Sigmoid colon (tissue), 7 donors: ENCODE measurements around the gene OSBP2. TPM values are rescaled to one million over a fixed set of nuclear protein-coding genes. Genes with fewer than 3 reads are reported as not detected.

Source experiments
- DNase-seq: peaks from one replicate; pipeline ENCODE4 v3.0.0-alpha.2; 2019
- H3K27ac ChIP-seq, 4 donors: fragments of 200-600 bp; sonication (generic); one replicate each; pipeline ENCODE4 v1.5.1; 2016 to 2019; ENCODE audit warnings: mild to moderate bottlenecking in 1 of 4
- H3K27me3 ChIP-seq, 3 donors: fragments of 200-600 bp; sonication (generic); one replicate each; pipeline ENCODE4 v1.5.1; 2019; ENCODE audit warnings: mild to moderate bottlenecking in 1 of 3
- H3K36me3 ChIP-seq, 4 donors: fragments of 200-600 bp; sonication (generic); one replicate each; pipeline ENCODE4 v1.5.1; 2016 to 2019
- H3K4me1 ChIP-seq, 4 donors: fragments of 200-600 bp; sonication (generic); one replicate each; pipeline ENCODE4 v1.5.1; 2017 to 2019
- H3K4me3 ChIP-seq, 4 donors: fragments of 200-600 bp; sonication (generic); one replicate each; pipeline ENCODE4 v1.5.1; 2017 to 2019; ENCODE audit warnings: mild to moderate bottlenecking in 2 of 4, moderate library complexity in 1 of 4
- H3K9me3 ChIP-seq, 4 donors: fragments of 200-600 bp in 3 of 4; sonication (generic) in 3 of 4; one replicate each; pipeline versions ENCODE4 v1.5.1 to v1.6.1; 2013 to 2019
- CTCF ChIP-seq, 4 experiments: fragments of 450-650 bp in 3 of 4; fragments of 200-600 bp in 1 of 4; IDR thresholded peaks; one replicate each; pipeline ENCODE4 v1.5.1; 2016 to 2019; ENCODE audit warnings: antibody characterized with exemption in 4 of 4, mild to moderate bottlenecking in 3 of 4, moderate library complexity in 2 of 4
- EP300 ChIP-seq, 4 donors: sonication (generic); formaldehyde crosslinking; IDR thresholded peaks; one replicate each; pipeline ENCODE4 v1.6.1; 2017; ENCODE audit warnings: antibody characterized with exemption in 4 of 4
- POLR2A ChIP-seq, 2 donors: fragments of 450-650 bp; IDR thresholded peaks; one replicate each; pipeline ENCODE4 v1.6.1; 2016; ENCODE audit warnings: antibody characterized with exemption in 2 of 2, mild to moderate bottlenecking in 2 of 2, moderate library complexity in 2 of 2
- POLR2AphosphoS5 ChIP-seq, 4 donors: sonication (generic); formaldehyde crosslinking; IDR thresholded peaks; one replicate each; pipeline ENCODE4 v1.6.1; 2017; ENCODE audit warnings: antibody characterized with exemption in 4 of 4
- WGBS, 2 donors: extraction: QIAGEN DNeasy Blood & Tissue Kit; methylation state at CpG; one replicate each; pipeline ENCODE4 v1.1.7; 2013; 5-methylcytosine and 5-hydroxymethylcytosine counted together
- intact Hi-C: fragments of 100-400 bp; cut with DNase I; formaldehyde crosslinking; loops from one replicate; pipeline ENCODE4 v1.15.1; 2023
- polyA plus RNA-seq, 3 donors: library from polyadenylated mRNA; stranded (reverse); fragments of 200-250 nt; gene quantifications; one replicate each; pipeline ENCODE4 v1.2.3, GENCODE V29; 2013
- total RNA-seq, 4 donors: library from RNA; depleted of rRNA; stranded (reverse); fragments of >200 nt; gene quantifications; one replicate each; pipeline ENCODE4 v1.1.0, GENCODE V29; 2016
- donor health status: healthy with polysubstance abuse.
- donor health status: Bipolar disorder and iron deficiency.
- donor health status: healthy.

The OSBP2 gene
- total and polyA plus RNA-seq, 7 donors: 1.2 to 3.0 (median 1.6) TPM

GRCh38 chr22:30887861-30888260 is 193.2 kb downstream of the OSBP2 start:
- Histone ChIP-seq H3K4me1 (no peaks in the 10 kb centered on the region), H3K36me3 (peaks cover 0 to 8% (median 0%) of the 10 kb centered on the region in 4 donors), H3K9me3 (no peaks in the 10 kb centered on the region), H3K27me3 (no peaks in the 10 kb centered on the region), H3K4me3 (no peak overlapping the region), H3K27ac (no peak overlapping the region)
- TF ChIP-seq POLR2AphosphoS5 (IDR thresholded peaks at IDR 0.05) (no peak), CTCF (IDR thresholded peaks at IDR 0.05) (no peak), POLR2A (IDR thresholded peaks at IDR 0.05) (no peak), EP300 (IDR thresholded peaks at IDR 0.05) (no peak)
- intact Hi-C loops: no loop called here
- no peak for DNase-seq
- 88 to 97% methylated on average over 5 of the region's 5 CpGs for WGBS, 2 donors

- no peak for TF ChIP-seq EP300 (IDR thresholded peaks at IDR 0.05)
- TF ChIP-seq POLR2A (IDR thresholded peaks at IDR 0.05): no peak
- no peak for TF ChIP-seq POLR2AphosphoS5 (IDR thresholded peaks at IDR 0.05)
- TF ChIP-seq CTCF (IDR thresholded peaks at IDR 0.05): no peak
These were observed 194.8 kb downstream of the OSBP2 start for GRCh38 chr22:30889268-30889995.

GRCh38 chr22:30889996-30890480 is 195.4 kb downstream of the OSBP2 start:
- H3K27me3 ChIP-seq: no peaks in the 10 kb centered on the region
- WGBS, 2 donors: 88 to 91% methylated on average over 9 of the region's 9 CpGs
- TF ChIP-seq EP300 (IDR thresholded peaks at IDR 0.05) (no peak), CTCF (IDR thresholded peaks at IDR 0.05) (no peak), POLR2AphosphoS5 (IDR thresholded peaks at IDR 0.05) (no peak), POLR2A (IDR thresholded peaks at IDR 0.05) (no peak)
- peaks cover 0 to 17% (median 0%) of the 10 kb centered on the region in 4 donors for H3K36me3 ChIP-seq
- H3K9me3 ChIP-seq: no peaks in the 10 kb centered on the region
- H3K4me1 ChIP-seq: no peaks in the 10 kb centered on the region
- intact Hi-C loops: no loop called here
- no peak overlapping the region for H3K27ac ChIP-seq
- peak; percentile 33 for DNase-seq
- H3K4me3 ChIP-seq: no peak overlapping the region

More at GRCh38 chr22:30889268-30889995, 194.8 kb downstream of the OSBP2 start:
- intact Hi-C loops: no loop called here
- H3K27me3 ChIP-seq: no peaks in the 10 kb centered on the region
- no peak overlapping the region for H3K27ac ChIP-seq
- peak; percentile 42 for DNase-seq
- peaks cover 0 to 17% (median 0%) of the 10 kb centered on the region in 4 donors for H3K36me3 ChIP-seq
- no peaks in the 10 kb centered on the region for H3K9me3 ChIP-seq
- WGBS, 2 donors: 89 to 91% methylated on average over 17 of the region's 17 CpGs
- no peaks in the 10 kb centered on the region for H3K4me1 ChIP-seq
- H3K4me3 ChIP-seq: no peak overlapping the region

- no peak overlapping the region for H3K4me3 ChIP-seq
- H3K9me3 ChIP-seq: no peaks in the 10 kb centered on the region
- no peak overlapping the region for H3K27ac ChIP-seq
- peaks cover 0 to 17% (median 0%) of the 10 kb centered on the region in 4 donors for H3K36me3 ChIP-seq
- 85 to 86% methylated on average over 17 of the region's 17 CpGs for WGBS, 2 donors
- no peaks in the 10 kb centered on the region for H3K27me3 ChIP-seq
- intact Hi-C loops: no loop called here
- DNase-seq: peak; percentile 62
- TF ChIP-seq POLR2AphosphoS5 (IDR thresholded peaks at IDR 0.05) (no peak), POLR2A (IDR thresholded peaks at IDR 0.05) (no peak), CTCF (IDR thresholded peaks at IDR 0.05) (peak; percentile 4 to 62 (median 40)), EP300 (IDR thresholded peaks at IDR 0.05) (no peak)
- no peaks in the 10 kb centered on the region for H3K4me1 ChIP-seq
These were observed 196.2 kb downstream of the OSBP2 start for GRCh38 chr22:30890686-30891442.
